ENCODE data around the gene ENTR1.
"Not testable (repeated sequence)": the region's sequence is repeated elsewhere in the genome, so short reads cannot be mapped to it uniquely, and the experiment has no call there.

ENTR1 gene

DNA sequence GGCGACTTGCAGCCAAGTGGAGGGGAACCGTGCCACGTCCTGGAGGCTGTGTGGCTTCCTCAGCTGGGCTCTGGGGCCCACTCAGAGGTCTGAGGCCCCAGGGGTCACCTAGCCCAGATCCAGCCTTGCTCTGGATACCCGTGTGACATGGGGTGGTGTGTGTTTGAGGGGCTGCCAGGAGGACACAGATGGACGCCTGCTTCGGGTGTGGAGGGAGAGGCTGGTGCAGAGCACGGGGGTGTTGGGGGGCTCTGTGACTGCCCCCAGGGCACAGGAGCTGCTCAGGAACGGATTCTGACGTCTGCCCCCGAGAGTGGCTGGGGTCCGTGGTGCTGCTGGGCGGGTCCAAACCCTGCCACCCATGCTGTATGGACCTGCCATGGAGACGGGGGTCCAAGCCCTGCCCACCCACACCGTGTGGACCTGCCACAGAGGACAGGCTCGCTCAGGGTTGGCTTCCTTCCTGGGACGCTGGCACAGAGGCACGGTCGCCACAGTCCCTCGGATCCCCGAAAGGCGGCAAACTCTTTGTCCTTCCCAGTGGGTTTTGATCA, 18.7 kb upstream of the ENTR1 start:
- in situ Hi-C loops (cut with HindIII; ENCODE audit: low sequenced_read_pairs): no loop called here
- no peak overlapping the region for H3K4me3 ChIP-seq (ENCODE audit: low read depth, low read length)
- no peak for TF ChIP-seq CTCF (IDR thresholded peaks at IDR 0.05; ENCODE audit: low read depth, low read length, missing control alignments)
- no peak for DNase-seq (ENCODE audit: low read depth)

- no peak for DNase-seq (ENCODE audit: low read depth)
- in situ Hi-C loops (cut with HindIII; ENCODE audit: low sequenced_read_pairs): no loop called here
- H3K4me3 ChIP-seq (ENCODE audit: low read depth, low read length): no peak overlapping the region
- no peak for TF ChIP-seq CTCF (IDR thresholded peaks at IDR 0.05; ENCODE audit: low read depth, low read length, missing control alignments)
Measured at GRCh38 chr9:136426787-136427186, 16.4 kb upstream of the ENTR1 start.

DNA sequence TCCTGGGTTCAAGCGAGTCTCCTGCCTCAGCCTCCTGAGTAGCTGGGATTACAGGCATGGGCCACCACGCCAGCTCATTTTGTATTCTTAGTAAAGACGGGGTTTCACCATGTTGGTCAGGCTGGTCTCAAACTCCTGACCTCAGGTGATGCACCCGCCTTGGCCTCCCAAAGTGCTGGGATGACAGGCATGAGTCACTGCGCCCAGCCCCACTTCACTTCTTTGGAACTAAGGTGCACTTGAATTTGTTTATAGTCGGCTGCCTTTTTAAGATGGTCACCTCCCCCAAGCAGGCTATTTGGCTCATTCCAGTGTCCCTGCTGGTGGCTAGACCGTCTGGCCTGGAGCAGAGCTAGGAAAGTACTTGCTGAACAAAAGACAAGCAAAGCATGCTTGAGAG, 15.0 kb upstream of the ENTR1 start:
- DNase-seq (ENCODE audit: low read depth); H3K4me3 ChIP-seq (ENCODE audit: low read depth, low read length); in situ Hi-C loops (cut with HindIII; ENCODE audit: low sequenced_read_pairs): not testable (repeated sequence)

DNA sequence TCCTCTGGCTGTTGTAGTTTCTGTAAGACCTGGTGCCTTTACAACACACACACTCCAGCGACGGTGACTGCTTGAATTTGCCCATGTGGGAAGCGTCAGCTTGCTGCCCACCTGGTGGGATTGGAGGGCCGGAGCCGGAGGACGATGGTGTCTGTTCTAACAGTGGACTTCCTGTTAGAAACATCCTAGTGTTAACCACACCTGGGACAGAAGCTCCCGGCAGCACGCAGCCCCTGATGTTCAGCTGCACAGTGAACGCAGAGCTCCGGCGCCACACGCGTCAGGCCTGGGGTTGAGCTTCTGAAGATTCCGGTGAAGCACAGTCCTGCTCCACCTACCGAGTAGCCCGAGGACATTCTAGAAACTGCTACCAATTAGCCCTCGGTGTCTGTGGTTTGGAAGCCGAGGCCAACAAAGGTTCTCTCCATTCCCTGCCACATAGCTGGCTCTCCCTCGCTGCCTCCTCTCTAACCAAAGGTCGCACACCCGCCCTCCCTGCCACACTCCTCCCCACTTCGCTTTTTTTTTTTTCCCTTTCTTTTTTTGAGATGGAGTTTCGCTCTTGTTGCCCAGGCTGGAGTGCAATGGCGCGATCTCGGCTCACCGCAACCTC, 14.4 kb upstream of the ENTR1 start:
- DNase-seq (ENCODE audit: low read depth): no peak
- no peak for TF ChIP-seq CTCF (IDR thresholded peaks at IDR 0.05; ENCODE audit: low read depth, low read length, missing control alignments)
- in situ Hi-C loops (cut with HindIII; ENCODE audit: low sequenced_read_pairs): no loop called here
- no peak overlapping the region for H3K4me3 ChIP-seq (ENCODE audit: low read depth, low read length)

- in situ Hi-C loops (cut with HindIII; ENCODE audit: low sequenced_read_pairs): no loop called here
- no peak for DNase-seq (ENCODE audit: low read depth)
- TF ChIP-seq CTCF (IDR thresholded peaks at IDR 0.05; ENCODE audit: low read depth, low read length, missing control alignments): no peak
- H3K4me3 ChIP-seq (ENCODE audit: low read depth, low read length): no peak overlapping the region
Measured at GRCh38 chr9:136423432-136424146, 13.2 kb upstream of the ENTR1 start.

GRCh38 chr9:136422876-136423275, 12.5 kb upstream of the ENTR1 start:
- no peak overlapping the region for H3K4me3 ChIP-seq (ENCODE audit: low read depth, low read length)
- in situ Hi-C loops (cut with HindIII; ENCODE audit: low sequenced_read_pairs): no loop called here
- no peak for TF ChIP-seq CTCF (IDR thresholded peaks at IDR 0.05; ENCODE audit: low read depth, low read length, missing control alignments)
- no peak for DNase-seq (ENCODE audit: low read depth)

DNA sequence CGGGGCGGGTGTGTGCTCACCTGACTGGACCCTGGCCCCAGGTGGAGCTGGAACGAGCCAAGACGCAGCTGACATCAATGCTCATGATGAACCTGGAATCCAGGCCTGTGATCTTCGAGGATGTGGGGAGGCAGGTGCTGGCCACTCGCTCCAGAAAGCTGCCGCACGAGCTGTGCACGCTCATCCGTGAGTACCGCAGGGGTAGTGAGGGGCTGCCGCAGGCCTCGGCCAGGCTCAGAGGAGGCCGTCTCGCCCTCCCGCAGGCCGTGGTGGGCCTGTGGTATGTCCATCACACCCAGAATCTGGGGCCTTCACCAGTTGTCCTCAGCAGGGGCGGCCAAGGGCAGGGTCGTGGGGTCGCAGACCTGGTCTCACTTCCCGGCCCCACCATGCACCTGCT, 11.4 kb upstream of the ENTR1 start:
- no peak overlapping the region for H3K4me3 ChIP-seq (ENCODE audit: low read depth, low read length)
- no peak for DNase-seq (ENCODE audit: low read depth)
- in situ Hi-C loops (cut with HindIII; ENCODE audit: low sequenced_read_pairs): no loop called here
- no peak for TF ChIP-seq CTCF (IDR thresholded peaks at IDR 0.05; ENCODE audit: low read depth, low read length, missing control alignments)

All from astrocyte of the cerebellum (primary cell).